ENCODE data around the gene RAPGEF4. TPM values are rescaled to one million over a fixed set of nuclear protein-coding genes. Genes with fewer than 3 reads are reported as not detected.

Gene RAPGEF4
- total RNA-seq, 1 experiment from 2014 or later = not detected

DNA sequence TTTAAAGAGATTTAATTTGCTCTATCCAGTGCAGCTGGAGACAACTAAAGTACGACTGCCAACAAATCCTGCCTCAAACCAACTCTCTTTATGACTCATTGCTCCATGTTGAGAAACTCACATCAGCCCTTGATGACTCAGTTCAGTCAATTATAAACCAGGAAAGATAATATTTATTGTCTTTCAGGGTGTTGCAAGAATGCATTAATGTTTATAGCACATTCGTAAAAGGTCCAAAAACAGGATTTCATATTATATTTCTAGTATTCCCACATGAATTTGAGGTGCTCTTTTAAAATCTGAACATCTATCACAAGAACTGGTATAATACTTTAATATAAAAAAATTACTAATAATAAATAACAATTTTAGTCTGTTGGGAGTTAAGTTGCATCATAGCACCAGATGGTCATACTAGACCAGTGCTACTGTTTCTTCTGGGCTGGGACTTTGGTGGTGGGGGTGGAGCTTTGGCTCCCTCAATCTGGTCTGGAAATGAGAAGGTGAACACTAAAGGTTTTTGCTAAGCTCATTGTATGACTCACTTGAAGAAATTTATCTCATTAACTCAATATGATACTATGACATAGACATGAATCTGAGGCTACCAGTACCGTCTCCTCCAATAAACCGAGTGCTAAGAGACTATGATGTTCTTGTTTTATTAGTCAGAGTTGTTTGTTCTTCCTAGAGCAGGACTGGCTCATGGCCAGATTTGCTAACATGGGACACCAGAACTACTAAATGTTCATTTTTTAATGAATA, 313.4 kb downstream of the RAPGEF4 start:
- peaks cover 6% of the 10 kb centered on the region for H3K36me3 Mint-ChIP-seq (ENCODE audit: insufficient read depth, unreplicated experiment)
- CTCF ChIA-PET = interaction anchor here (0.8 to 1.7 kb wide), 5 partner anchors 21 to 162 kb away, joined by 3 to 7 read pairs (median 3); no protein-coding TSS in a partner anchor
- no peaks in the 10 kb centered on the region for H3K27me3 Mint-ChIP-seq (ENCODE audit: insufficient read depth, unreplicated experiment)
- TSS peak; percentile 89 for BruUV-seq (replicated peaks)
- POLR2A ChIA-PET = interaction anchor here (0.5 to 3.2 kb wide), 26 partner anchors 10 to 379 kb away, joined by 3 to 55 read pairs (median 5); partner anchors contain the start of gene MAP3K20
- H3K9me3 Mint-ChIP-seq (ENCODE audit: unreplicated experiment) = no peaks in the 10 kb centered on the region
- DNase-seq (ENCODE audit: unreplicated experiment) = peak; percentile 98
- peaks cover 32% of the 10 kb centered on the region for H3K4me1 Mint-ChIP-seq (ENCODE audit: insufficient read depth, unreplicated experiment)
- peak overlapping the region; percentile 62 for H3K4me3 Mint-ChIP-seq (ENCODE audit: unreplicated experiment)
- TF ChIP-seq, protein P1, sequence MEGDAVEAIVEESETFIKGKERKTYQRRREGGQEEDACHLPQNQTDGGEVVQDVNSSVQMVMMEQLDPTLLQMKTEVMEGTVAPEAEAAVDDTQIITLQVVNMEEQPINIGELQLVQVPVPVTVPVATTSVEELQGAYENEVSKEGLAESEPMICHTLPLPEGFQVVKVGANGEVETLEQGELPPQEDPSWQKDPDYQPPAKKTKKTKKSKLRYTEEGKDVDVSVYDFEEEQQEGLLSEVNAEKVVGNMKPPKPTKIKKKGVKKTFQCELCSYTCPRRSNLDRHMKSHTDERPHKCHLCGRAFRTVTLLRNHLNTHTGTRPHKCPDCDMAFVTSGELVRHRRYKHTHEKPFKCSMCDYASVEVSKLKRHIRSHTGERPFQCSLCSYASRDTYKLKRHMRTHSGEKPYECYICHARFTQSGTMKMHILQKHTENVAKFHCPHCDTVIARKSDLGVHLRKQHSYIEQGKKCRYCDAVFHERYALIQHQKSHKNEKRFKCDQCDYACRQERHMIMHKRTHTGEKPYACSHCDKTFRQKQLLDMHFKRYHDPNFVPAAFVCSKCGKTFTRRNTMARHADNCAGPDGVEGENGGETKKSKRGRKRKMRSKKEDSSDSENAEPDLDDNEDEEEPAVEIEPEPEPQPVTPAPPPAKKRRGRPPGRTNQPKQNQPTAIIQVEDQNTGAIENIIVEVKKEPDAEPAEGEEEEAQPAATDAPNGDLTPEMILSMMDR (IDR thresholded peaks at IDR 0.05; ENCODE audit: unreplicated experiment) = no peak
- intact Hi-C loops (cut with micrococcal nuclease) = loop anchor here (1.0 kb wide), 2 partner anchors 26 to 161 kb away; partner anchors contain the start of gene MAP3K20
- H3K27ac Mint-ChIP-seq (ENCODE audit: low read depth, unreplicated experiment) = peak overlapping the region; percentile 98

DNA sequence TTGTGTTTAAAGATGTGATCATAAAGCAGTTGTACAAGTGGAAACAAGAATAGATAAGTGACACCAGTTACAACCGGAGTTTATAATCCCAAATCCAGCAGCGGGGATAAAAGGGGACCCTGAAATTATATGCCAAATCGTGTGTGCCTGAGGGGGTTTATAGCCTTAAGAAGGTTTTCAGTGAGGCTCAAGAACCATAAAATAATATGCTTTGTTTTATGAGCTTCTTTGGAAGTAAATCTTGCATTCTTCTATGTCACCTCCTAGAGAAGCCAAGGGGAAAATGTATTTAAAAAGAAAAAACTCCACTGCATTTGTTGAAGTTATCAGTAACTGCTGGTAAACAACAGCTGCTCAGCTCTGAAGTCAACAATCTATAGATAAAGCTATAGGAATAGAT, 314.2 kb downstream of the RAPGEF4 start:
- ChIA-PET CTCF (interaction anchor here (0.8 to 1.3 kb wide), 3 partner anchors 22 to 160 kb away, joined by 3 to 4 read pairs (median 3); no protein-coding TSS in a partner anchor), POLR2A (interaction anchor here (0.5 to 3.2 kb wide), 22 partner anchors 9 to 164 kb away, joined by 3 to 55 read pairs (median 8); partner anchors contain the start of gene MAP3K20)
- TF ChIP-seq, protein P1 (IDR thresholded peaks at IDR 0.05; ENCODE audit: unreplicated experiment) = no peak
- Mint-ChIP-seq H3K36me3 (ENCODE audit: insufficient read depth, unreplicated experiment) (peaks cover 6% of the 10 kb centered on the region), H3K9me3 (ENCODE audit: unreplicated experiment) (no peaks in the 10 kb centered on the region), H3K27me3 (ENCODE audit: insufficient read depth, unreplicated experiment) (no peaks in the 10 kb centered on the region), H3K4me1 (ENCODE audit: insufficient read depth, unreplicated experiment) (peaks cover 32% of the 10 kb centered on the region), H3K4me3 (ENCODE audit: unreplicated experiment) (peak overlapping the region; percentile 62), H3K27ac (ENCODE audit: low read depth, unreplicated experiment) (peak overlapping the region; percentile 98)
- no peak for DNase-seq (ENCODE audit: unreplicated experiment)
- intact Hi-C loops (cut with micrococcal nuclease) = loop anchor here (1.0 kb wide), 2 partner anchors 25 to 160 kb away; partner anchors contain the start of gene MAP3K20
- BruUV-seq (replicated peaks) = TSS peak; percentile 85

DNA sequence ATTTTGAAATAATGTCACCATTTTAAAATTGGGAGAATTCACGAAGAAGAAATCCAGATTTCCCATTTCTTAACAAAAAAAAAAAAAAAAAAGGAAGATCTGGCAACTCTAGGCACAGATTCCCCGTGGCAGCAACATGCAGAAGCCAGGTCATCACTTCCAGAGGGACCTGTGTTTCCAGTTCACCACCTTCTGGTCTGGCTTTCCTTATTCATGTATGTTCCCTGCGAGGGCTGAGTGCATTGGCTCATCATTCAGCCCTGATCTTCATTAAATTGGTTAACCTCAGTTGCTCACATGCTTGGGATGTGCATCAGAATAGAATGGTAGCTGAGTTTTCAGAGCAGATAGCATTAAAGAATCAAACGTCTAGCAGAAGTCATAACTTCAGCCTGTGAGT, 315.0 kb downstream of the RAPGEF4 start:
- intact Hi-C loops (cut with micrococcal nuclease) = no loop called here
- DNase-seq (ENCODE audit: unreplicated experiment) = no peak
- H3K27me3 Mint-ChIP-seq (ENCODE audit: insufficient read depth, unreplicated experiment) = no peaks in the 10 kb centered on the region
- H3K36me3 Mint-ChIP-seq (ENCODE audit: insufficient read depth, unreplicated experiment) = peaks cover 6% of the 10 kb centered on the region
- ChIA-PET CTCF (interaction anchor here (0.5 to 1.3 kb wide), 2 partner anchors 23 to 98 kb away, joined by 3 read pairs; no protein-coding TSS in a partner anchor), POLR2A (interaction anchor here (0.8 to 3.0 kb wide), 4 partner anchors 13 to 160 kb away, joined by 3 to 18 read pairs (median 13); no protein-coding TSS in a partner anchor)
- peak overlapping the region; percentile 98 for H3K27ac Mint-ChIP-seq (ENCODE audit: low read depth, unreplicated experiment)
- TF ChIP-seq, protein P1 (IDR thresholded peaks at IDR 0.05; ENCODE audit: unreplicated experiment) = no peak
- H3K4me1 Mint-ChIP-seq (ENCODE audit: insufficient read depth, unreplicated experiment) = peaks cover 37% of the 10 kb centered on the region
- H3K4me3 Mint-ChIP-seq (ENCODE audit: unreplicated experiment) = no peak overlapping the region
- no TSS peak for BruUV-seq (replicated peaks)
- H3K9me3 Mint-ChIP-seq (ENCODE audit: unreplicated experiment) = no peaks in the 10 kb centered on the region

Data from MCF 10A (cell line).